ENCODE data around the gene HAP1.

- no peak for TF ChIP-seq CTCF (IDR thresholded peaks at IDR 0.05)
- TF ChIP-seq POLR2A (IDR thresholded peaks at IDR 0.05) = no peak
Measured at GRCh38 chr17:41734949-41735313, 488 bp upstream of the HAP1 start.

All from esophagus squamous epithelium (tissue), 4 donors.